ENCODE data around the gene ESRRB. TPM values are rescaled to one million over a fixed set of nuclear protein-coding genes. Genes with fewer than 3 reads are reported as not detected.

ESRRB gene
- total RNA-seq, 3 donors from 2014 or later: 0.16 to 0.44 TPM; not detected in 1

DNA sequence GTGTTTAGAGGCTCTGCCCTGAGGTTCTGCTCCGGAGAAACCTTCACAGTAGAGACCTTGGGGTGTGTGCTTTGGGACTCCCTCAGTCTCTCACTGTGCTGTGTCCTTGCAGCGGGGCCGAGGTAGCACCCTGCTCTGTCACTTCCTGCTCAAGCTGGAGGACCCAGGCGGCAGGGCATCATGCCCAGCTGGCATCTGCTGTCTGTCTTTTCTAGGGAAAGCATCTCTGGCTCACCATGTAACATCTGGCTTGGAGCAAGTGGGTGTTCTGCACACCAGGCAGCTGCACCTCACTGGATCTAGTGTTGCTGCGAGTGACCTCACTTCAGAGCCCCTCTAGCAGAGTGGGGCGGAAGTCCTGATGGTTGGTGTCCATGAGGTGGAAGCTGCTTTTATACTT is 124.5 kb downstream of the ESRRB start:
- H3K4me3 ChIP-seq: no peak overlapping the region
- TF ChIP-seq, protein P1, sequence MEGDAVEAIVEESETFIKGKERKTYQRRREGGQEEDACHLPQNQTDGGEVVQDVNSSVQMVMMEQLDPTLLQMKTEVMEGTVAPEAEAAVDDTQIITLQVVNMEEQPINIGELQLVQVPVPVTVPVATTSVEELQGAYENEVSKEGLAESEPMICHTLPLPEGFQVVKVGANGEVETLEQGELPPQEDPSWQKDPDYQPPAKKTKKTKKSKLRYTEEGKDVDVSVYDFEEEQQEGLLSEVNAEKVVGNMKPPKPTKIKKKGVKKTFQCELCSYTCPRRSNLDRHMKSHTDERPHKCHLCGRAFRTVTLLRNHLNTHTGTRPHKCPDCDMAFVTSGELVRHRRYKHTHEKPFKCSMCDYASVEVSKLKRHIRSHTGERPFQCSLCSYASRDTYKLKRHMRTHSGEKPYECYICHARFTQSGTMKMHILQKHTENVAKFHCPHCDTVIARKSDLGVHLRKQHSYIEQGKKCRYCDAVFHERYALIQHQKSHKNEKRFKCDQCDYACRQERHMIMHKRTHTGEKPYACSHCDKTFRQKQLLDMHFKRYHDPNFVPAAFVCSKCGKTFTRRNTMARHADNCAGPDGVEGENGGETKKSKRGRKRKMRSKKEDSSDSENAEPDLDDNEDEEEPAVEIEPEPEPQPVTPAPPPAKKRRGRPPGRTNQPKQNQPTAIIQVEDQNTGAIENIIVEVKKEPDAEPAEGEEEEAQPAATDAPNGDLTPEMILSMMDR (IDR thresholded peaks at IDR 0.05): no peak
- TF ChIP-seq POLR2AphosphoS5 (IDR thresholded peaks at IDR 0.05): no peak
- TF ChIP-seq POLR2A (IDR thresholded peaks at IDR 0.05): no peak
- no peaks in the 10 kb centered on the region for H3K27me3 ChIP-seq
- DNase-seq (ENCODE audit: low spot score in 2 of 2): no peak
- H3K9me3 ChIP-seq: no peaks in the 10 kb centered on the region
- no peaks in the 10 kb centered on the region for H3K4me1 ChIP-seq
- intact Hi-C loops (cut with DNase I; ENCODE audit: low total_unique reads): no loop called here
- no peaks in the 10 kb centered on the region for H3K36me3 ChIP-seq
- H3K27ac ChIP-seq: no peak overlapping the region

DNA sequence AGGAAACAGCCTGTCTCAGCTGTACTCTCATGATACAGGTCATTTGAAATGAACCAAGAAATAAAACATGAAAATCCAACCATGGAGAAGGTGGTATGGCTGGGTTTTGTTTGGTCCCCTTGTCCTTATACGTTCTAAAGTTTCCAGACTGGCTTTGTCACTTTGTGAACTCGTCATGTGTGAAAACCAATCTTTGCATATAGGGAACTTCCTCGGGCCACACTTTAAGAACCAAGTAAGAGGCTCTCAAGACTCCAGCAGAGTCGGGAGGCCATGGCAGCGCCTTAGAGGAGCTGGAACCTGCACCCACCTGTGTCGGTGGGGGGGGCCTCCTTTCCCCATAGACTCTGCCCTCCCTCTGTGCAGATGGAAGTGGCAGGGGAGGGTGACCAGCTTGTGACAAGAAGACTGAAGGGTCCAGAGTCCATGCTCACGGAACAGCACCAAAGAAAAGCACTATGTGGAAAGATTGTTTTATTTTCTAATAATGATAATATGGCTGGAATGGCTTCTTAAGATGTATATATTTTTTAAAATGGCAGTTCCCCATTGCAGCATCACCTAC is 125.3 kb downstream of the ESRRB start:
- no peaks in the 10 kb centered on the region for H3K27me3 ChIP-seq
- H3K9me3 ChIP-seq: no peaks in the 10 kb centered on the region
- intact Hi-C loops (cut with DNase I; ENCODE audit: low total_unique reads): no loop called here
- no peaks in the 10 kb centered on the region for H3K4me1 ChIP-seq
- no peak overlapping the region for H3K4me3 ChIP-seq
- no peak for DNase-seq (ENCODE audit: low spot score in 2 of 2)
- no peak for TF ChIP-seq POLR2AphosphoS5 (IDR thresholded peaks at IDR 0.05)
- TF ChIP-seq, protein P1 (IDR thresholded peaks at IDR 0.05): no peak
- no peak for TF ChIP-seq POLR2A (IDR thresholded peaks at IDR 0.05)
- H3K36me3 ChIP-seq: no peaks in the 10 kb centered on the region
- H3K27ac ChIP-seq: no peak overlapping the region

DNA sequence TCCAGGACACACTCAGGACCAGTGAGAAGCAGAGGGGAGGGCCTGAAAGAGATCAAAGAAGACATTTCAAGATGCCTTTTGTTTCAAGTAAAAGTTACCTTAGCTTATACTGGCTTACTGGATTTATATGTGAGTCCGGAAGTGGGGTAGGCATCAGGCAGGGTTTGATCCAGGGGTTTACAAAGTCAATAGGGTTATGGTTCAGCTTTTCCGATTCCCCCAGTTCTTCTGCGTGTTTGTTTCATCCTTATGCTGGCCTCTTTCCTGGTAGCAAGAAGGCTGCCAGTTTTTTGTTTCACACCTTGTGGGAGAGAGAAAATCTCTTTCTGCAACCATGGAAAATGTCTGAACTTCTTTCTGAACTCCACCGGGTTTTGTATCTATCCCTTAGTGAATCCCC is 126.3 kb downstream of the ESRRB start:
- Histone ChIP-seq H3K27ac (no peak overlapping the region), H3K27me3 (no peaks in the 10 kb centered on the region), H3K4me1 (no peaks in the 10 kb centered on the region), H3K9me3 (no peaks in the 10 kb centered on the region), H3K36me3 (no peaks in the 10 kb centered on the region), H3K4me3 (no peak overlapping the region)
- intact Hi-C loops (cut with DNase I; ENCODE audit: low total_unique reads): no loop called here
- no peak for TF ChIP-seq POLR2AphosphoS5 (IDR thresholded peaks at IDR 0.05)
- no peak for TF ChIP-seq POLR2A (IDR thresholded peaks at IDR 0.05)
- TF ChIP-seq, protein P1 (IDR thresholded peaks at IDR 0.05): no peak
- no peak for DNase-seq (ENCODE audit: low spot score in 2 of 2)

DNA sequence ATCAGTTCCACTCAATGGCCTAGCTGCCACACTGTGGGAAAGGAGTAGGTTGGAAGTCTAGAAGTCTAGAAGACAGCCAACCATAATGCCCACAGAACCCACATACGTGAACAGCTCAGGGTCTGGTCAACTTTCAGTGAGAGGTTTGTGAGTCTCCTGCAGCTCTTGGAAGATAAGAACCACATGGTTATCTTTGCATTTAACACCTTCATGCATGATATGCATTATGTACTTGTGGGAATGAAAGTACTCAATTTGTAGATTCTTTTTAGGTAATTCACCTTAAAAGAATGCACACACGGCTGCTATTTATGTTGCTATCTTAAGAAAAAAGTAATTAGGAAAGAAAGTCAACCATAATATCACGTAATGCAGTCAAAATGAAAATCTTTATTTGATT is 126.7 kb downstream of the ESRRB start:
- no peak overlapping the region for H3K27ac ChIP-seq
- H3K36me3 ChIP-seq: no peaks in the 10 kb centered on the region
- H3K4me3 ChIP-seq: no peak overlapping the region
- no peaks in the 10 kb centered on the region for H3K9me3 ChIP-seq
- TF ChIP-seq POLR2AphosphoS5 (IDR thresholded peaks at IDR 0.05): no peak
- TF ChIP-seq POLR2A (IDR thresholded peaks at IDR 0.05): no peak
- TF ChIP-seq, protein P1 (IDR thresholded peaks at IDR 0.05): no peak
- no peaks in the 10 kb centered on the region for H3K27me3 ChIP-seq
- no peak for DNase-seq (ENCODE audit: low spot score in 2 of 2)
- no peaks in the 10 kb centered on the region for H3K4me1 ChIP-seq
- intact Hi-C loops (cut with DNase I; ENCODE audit: low total_unique reads): no loop called here

DNA sequence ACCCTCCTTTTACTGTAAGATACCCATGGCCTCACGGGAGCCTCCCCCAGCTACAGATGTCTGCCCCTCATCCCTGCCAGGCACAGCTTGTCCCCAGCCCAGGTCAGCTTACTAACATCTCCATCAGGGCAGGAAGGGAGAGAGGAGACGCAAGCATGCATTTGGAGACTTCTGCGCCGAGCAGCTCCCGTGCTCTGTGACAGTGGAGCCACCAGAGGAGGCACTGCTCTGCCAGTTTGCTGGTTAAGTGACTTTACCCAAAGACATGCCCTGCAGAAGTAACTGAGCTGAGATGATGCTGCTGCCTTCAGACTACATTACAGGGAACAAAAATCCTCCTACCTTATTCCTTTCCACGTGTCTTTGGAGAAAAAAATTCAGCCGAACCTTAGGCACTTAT is 133.4 kb downstream of the ESRRB start:
- TF ChIP-seq POLR2AphosphoS5 (IDR thresholded peaks at IDR 0.05) (no peak), POLR2A (IDR thresholded peaks at IDR 0.05) (no peak)
- TF ChIP-seq, protein P1 (IDR thresholded peaks at IDR 0.05): no peak
- Histone ChIP-seq H3K4me1 (no peaks in the 10 kb centered on the region), H3K4me3 (no peak overlapping the region), H3K27ac (no peak overlapping the region), H3K27me3 (no peaks in the 10 kb centered on the region), H3K9me3 (no peaks in the 10 kb centered on the region), H3K36me3 (no peaks in the 10 kb centered on the region)
- no peak for DNase-seq (ENCODE audit: low spot score in 2 of 2)
- intact Hi-C loops (cut with DNase I; ENCODE audit: low total_unique reads): no loop called here

Measured in breast epithelium (tissue), 4 donors.